NCI-H2081 treated with DMSO at 0.1 percent for 48 hours (cell line): Measurements from ENCODE around the gene SCFD2.
"Not testable (repeated sequence)": the region's sequence is repeated elsewhere in the genome, so short reads cannot be mapped to it uniquely, and the experiment has no call there.

Experiments
- DNase-seq: peaks from one replicate; lab custom pipeline; 2025; lab: John Stamatoyannopoulos, UW

Gene SCFD2

DNA sequence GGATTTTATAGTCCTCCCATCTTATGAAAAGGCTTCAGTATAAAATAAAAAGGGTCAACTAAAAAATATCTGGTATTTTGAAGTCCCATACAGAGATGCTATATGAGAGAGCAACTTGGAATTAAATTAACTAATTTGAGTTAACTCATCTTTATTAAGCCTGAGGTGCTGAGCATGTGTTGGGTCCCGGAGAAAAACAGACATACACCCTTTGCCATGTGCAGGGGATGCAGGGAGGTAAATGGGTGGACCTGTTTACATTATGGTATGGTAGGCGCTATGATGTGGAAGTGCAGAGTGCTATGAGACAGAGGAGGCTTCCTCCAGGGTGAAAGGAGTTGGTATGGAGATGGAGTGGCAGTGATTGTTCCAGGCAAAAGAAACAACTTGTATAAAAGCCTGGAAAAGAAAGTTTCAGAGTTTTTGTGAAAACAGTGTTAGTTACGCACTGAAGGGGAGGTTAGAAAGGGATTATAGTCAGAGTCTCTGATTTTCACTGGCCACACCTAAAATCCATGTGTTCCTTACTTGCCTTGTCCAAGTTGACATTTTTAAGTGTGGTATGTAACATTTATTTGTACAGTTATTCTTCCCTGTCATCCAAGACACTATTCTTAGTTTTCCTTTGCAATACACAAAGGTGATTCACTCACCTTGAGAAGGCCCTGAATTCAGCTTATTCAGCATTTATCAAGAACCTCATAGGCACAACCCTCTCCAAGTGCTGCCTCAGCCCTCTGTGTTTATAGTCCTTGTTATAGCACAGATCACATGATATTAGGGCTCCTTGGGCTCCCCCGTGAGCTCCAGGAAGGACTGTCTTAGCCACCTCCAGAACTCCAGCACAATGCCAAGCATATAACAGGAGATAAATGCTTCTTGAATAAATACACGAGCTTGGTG, 351.7 kb downstream of the SCFD2 start:
- no peak for DNase-seq

DNA sequence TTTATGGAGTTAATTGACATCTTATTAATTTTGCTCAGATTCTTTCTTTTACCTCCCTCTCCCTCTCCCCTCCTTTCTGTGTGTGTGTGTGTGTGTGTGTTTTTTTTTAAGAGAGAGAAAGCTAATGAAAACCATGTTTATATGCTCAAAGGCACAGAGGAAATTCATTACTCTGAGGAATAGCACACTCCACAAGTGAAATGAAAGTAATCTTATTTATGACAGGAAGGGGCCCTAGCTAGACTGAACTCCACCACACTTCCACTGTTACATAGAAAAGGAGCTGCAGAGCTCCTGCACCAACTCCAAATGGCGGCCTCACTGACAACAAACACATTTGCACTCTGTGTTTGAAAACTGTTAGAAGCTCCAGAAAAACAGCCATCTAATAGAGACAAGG, 353.1 kb downstream of the SCFD2 start:
- DNase-seq, result no peak

DNA sequence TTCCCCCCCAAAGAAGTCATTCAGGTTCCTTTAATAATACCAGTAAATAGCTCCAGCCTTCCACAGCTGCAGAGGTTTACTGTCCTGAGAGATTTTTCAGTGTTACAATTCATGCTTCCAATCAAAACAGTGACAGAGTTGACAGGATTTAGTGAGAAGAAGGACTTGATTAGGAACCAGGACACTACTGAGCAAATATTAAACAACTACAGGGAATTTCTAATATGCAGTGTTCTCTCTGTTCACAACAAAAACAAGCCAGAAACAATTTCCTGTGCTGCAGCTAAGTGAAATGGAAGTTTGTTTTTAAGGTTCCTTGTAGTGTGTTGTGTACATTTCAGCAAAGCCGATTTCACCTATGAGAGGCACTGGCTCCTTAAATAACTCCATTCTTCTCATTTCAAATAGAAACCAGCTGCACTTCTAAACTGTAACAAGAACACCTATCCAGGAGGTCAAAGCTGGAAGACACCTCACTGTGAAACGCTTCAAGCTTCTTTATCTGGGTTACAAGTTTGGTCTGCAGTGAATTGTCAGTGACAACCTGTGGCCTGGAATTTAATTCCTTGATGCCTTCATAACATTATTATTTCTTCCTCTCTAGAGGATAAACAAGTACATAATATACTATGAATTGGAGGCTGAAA, 354.5 kb downstream of the SCFD2 start:
- DNase-seq, result no peak

DNA sequence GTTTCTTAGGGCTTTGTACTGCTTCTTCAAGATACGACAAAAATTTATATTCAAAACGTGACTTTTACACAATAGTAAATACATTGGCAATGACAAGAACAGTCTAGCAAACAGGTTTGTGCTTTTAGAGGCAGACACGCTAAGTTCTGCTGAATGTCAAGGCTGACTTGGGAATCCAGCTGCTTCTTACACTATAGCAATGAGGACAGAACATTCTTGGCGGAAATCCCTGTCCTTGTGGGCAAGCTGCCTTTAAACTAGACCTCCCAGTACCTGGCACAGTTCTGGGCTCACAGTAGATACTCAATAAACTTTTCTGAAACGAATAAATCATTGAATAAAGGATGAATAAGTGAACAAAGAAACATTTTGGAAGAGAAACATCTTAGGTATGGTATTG, 355.5 kb downstream of the SCFD2 start:
- no peak for DNase-seq

DNA sequence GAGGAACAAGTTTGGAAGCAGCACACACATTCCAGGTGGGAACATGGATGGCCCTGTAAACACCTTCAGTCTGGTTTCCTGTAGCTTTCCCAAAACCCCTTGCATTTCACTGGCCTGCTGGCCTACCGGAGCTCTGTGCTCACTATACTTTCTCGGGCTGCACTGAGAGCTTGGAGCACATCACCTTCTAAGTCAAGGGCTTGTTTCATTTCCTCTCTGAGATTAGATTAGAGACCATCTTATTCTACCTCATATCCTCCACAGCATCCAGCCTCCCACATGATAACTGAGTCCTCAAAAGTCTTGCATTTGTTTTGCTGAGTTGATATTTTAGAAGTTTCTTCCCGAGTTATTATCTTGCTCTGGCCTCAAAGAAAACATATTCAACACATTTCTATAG, 356.0 kb downstream of the SCFD2 start:
- DNase-seq, result no peak

DNA sequence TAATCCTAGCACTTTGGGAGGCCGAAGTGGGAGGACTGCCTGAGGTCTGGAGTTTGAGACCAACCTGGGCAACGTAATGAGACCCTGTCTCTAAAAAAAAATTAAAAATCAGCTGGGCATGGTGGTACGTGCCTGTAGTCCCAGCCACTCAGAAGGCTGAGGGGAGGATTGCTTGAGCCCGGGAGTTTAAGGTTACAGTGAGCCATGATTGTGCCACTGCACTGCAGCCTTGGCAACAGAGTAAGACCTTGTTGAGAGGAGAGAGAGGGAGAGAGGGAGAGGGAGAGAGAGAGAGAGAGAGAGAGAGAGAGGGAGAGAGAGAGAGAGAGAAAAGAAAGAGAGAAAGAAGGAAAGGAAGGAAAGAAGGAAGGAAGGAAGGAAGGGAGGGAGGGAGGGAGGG, 358.8 kb downstream of the SCFD2 start:
- DNase-seq, result no peak

DNA sequence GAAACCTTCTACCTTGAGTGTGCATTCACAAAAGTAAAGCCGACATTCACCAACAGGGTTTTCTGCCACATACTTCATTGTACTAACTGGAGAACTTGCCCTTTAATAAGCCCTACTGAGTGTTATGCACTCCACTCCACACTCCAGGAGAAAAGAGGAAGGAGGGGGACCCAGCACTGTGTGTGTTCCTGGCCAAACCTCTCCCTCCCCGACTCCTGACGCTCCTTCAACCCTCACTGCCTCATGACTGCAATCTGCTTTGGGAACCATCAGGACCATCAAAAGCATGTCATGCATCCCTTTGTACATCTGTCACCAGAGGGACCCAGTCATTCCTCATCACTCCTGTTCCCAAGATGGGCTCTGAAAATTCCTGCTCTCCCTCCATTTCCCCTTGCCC, 360.1 kb downstream of the SCFD2 start:
- no peak for DNase-seq

DNA sequence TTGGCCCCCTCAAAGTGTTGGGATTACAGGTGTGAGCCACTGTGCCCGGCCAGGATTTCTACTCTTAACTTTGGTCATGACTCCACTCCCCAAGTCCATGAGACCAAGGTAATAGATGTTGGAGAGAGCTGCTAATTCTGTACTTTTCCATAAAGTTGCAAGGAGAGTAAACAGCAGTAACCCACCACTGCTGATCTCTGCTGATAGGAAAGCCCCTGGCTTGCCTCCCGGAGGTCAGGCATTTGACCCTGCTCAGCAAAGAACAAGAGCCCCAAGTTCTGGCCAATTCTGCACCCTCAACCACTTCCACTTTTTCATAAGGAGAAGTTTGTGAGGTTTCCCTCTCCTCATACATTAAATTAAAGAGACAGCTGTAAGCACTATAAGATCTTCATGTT, 360.7 kb downstream of the SCFD2 start:
- DNase-seq, result no peak

DNA sequence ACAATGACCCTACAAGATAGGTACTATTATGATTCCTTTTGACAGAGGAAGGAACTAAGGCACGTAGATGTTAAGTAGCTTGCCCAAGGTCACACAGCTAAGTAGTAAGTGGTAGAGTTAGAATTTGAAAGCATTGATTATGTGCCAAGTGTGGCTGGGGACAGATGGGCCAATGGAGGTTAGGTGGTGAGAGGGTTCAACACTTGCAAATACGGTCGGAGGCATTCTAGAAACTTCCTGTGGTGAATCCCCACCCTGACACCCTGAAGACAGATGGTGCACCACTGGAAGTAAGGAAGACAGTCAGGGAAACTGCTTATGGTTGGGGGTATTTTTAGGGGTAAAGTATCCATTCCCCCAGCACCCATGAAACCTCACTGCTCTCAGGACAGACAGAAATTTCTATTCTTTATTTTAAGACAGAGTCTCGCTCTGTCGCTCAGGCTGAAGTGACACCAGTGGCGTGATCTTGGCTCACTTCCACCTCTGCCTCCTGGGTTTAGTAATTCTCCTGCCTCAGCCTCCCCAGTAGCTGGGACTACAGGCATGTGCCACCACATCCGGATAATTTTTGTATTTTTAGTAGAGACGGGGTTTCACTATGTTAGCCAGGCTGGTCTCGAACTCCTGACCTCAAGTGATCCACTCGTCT, 361.2 kb downstream of the SCFD2 start:
- DNase-seq, result no peak

DNA sequence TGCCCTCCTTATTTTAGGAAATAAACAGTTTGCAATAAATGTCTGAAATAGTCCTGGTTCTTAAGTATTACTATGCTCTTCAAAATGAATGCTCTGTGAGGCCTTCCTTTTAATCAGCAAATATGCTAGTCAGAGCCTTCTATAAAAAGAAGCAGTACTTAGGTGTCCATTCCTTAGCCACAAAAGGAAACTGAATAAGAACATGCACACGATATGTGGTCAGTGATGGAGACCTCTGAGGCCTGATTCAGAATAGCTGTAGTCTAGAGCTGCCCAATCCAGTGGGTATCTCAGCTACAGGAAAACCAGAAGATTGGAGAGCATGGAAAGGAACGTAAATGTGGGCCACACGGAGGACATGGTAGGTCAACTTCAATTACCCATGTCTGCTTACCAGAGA, 361.9 kb downstream of the SCFD2 start:
- no peak for DNase-seq

DNA sequence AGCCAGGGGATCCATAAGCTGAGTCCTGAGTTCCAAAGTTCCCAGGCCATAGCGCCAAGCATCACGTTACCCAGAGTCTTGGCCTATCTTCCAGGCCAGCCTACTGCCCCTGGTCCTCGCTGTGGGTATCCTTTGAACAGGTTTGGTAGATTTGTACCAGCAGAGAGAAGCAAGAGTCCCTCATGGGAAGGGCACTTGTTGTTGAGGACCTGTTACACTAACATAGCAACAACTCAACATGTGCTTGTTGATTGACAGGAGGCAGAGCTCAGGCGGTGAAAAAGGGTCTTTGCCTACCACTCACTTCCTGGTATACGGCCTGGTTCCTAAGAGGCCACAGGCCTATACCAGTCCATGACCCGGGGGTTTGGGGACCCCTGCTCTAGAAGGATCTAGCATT, 365.3 kb downstream of the SCFD2 start:
- no peak for DNase-seq

DNA sequence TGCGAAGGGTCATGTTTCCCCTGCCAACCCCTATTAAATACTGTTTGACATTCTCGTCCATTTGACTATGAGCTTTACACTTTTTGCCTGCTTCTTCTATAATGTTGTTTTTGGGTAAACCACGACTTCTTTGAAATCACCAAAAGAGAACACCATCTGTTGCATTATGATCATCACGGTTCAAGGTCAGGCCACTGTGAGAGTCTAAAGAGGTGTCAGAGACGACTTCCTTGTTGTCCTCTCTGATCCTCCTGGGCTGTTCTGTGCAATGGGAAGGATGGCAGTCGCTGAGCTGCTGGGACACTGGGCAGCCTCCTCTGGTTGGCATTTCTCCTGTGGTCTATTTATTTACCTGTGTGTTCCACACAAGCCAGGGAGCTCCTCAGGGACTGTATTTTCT, 366.2 kb downstream of the SCFD2 start:
- no peak for DNase-seq

DNA sequence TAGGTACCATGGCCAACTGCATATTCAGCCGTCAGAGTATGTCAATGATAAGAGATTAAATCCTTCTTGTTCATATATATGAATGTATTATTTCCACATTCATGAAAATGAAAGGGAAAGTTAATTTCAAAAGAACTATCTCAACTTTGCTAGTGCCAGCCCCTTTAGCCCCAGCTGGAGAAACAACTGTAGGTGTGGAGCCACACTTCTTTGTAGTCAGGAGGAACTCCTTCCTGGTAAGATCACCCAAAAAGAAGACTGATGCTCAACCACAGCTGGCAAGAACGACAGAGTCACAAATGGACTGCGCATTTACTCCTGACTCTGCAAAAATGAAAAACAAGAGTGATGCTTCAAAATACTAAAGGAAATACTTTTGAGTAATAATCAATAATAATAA, 367.4 kb downstream of the SCFD2 start:
- no peak for DNase-seq

DNA sequence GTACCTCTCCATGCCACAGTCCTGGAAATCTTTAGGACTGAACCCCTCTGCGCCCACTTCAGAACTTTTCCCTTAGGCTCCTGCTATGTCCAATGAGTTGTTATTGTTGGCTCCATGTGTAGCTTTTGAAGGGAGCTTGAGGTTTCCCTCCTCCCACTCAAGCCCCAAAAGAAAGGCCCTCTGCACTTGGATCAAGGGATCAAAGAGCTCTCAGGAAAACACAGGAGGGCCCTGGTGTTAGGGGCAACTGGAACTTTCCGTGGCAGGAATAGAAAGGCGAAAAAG, 368.8 kb downstream of the SCFD2 start:
- DNase-seq, result no peak

DNA sequence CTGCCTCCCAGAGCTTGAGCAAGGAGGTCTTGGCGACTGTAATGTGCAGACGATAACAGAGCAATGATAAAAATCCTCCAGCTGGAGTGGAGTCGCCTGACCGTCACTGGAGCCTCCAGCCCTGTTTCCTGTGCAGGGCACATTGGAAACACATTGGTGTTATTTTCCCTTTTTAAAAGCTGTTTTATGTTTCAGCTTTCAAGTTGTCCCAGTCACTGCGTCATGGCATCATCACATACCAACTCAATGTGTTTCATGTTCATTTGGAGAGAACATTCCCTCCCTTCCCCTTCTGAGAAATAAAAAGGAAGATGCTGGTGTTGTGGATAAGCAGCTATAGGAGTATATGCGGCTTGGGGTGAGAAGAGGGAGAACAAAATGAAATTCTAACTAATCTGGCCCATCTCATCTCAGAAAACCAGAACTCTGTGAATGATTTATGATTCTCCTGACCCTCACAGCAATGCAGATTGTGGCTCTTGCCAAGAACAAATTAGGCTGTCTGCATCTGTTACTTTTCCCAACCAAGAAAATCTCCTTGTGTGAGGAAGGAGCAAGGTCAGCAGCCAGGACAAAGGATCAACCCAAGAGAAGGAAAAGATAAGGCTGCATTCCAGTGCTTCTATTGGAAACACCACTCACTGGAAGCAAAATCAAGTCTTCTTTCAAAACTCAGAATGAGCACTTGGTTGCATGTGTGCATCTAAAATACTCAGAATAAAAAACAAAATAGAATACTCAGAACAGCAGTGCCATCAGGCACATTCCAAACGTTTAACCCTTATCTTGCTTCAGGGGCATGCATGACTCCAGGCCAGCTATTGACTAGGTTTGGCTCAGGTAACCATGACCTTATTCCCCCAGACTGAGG, 369.4 kb downstream of the SCFD2 start:
- DNase-seq, result no peak

DNA sequence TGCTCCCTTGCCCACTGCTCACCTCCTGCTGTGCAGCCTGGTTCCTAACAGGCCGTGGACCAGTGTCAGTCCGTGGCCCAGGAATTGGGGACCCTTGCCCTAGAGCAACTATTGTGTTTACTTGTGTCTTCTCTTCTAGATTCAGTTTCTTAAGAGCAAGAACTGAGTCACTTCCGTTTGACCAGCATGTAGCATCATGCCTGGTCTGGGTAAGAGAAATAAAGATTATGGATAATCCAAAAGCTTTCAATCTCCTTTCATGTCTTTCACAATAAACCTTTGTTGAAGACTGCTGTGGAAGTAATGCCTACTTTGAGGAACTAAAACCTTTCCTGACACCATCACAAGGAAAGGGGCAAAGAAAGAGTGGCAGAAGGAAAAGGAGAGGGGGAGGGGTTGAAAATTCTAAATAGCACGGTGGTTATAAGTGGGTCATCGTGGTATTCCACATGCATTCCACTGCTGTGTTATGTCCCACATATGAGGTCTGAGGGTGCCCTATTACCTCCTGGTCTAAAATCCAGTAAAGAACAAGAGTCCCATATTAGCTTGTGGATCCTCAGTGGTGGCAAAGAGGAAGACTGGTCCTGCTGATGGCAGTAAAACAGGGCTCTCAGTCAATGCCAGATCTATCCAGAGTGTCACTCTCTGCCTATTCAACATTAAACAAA, 370.4 kb downstream of the SCFD2 start:
- DNase-seq, result no peak

DNA sequence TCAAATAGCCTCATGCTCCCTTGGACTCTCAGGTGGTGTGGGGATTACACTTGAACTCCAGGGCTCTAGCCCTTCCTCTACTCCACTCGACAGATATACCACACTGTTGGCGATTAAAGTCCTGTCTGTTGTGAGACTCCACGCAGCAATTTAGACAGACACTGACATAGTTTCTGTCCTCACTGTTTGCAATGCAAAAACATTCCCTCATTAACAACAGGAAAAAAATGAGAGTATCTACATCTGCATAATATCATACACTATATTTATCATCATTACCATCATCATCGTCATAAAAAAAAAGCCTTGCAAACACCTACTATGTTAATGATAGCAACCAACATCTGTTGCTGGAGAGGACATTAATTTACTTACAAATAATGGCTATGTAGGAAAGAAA, 371.3 kb downstream of the SCFD2 start:
- no peak for DNase-seq

DNA sequence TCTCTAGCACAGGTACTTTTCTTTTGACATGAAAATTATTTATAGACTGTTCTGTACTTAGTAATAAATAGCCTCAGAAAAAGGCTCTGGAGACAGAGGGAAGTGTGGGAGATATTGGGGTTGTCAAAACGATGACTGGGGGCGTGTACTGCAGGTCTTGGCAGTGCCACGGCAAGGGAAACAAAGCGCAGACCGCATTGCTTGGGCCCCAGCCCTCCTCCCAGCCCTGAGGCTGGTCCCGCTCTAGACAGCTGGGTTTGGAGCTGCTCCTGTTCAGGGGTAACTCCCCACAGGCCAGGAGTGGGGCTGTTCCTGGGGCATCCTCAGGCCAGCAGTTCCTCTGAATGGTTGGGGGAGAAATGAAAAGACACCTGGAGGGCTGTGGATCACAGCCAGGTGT, 372.1 kb downstream of the SCFD2 start:
- DNase-seq, result no peak

DNA sequence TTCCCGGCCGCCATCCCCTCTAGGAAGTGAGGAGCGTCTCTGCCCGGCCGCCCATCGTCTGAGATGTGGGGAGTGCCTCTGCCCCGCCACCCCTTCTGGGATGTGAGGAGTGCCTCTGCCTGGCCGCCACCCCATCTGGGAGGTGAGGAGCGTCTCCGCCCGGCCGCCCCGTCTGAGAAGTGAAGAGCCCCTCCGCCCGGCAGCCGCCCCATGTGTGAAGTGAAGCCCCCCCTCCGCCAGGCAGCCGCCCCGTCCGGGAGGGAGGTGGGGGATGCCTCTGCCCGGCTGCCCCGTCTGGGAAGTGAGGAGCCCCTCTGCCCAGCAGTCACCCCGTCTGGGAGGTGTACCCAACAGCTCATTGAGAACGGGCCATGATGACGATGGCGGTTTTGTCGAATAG, 373.3 kb downstream of the SCFD2 start:
- not testable (repeated sequence) for DNase-seq

DNA sequence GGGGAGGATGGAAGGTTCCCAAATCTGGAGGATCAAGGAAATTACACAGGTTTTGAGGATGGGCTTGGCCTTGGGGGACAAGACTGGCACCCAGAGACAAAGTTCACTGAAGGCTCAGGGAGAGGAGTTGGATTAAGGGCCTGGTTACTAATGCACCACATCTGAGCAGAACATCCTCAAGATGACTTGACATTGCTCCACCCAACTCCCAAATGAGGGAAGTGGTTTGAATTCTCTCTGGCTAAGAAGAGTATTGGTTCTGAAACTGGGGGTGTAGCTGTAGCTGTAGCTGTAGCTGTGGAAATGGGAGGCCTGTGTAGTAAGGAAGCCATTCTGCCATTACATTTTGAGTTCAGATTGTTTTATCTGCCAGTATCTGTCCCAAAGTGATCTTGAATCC, 374.4 kb downstream of the SCFD2 start:
- DNase-seq, result no peak

DNA sequence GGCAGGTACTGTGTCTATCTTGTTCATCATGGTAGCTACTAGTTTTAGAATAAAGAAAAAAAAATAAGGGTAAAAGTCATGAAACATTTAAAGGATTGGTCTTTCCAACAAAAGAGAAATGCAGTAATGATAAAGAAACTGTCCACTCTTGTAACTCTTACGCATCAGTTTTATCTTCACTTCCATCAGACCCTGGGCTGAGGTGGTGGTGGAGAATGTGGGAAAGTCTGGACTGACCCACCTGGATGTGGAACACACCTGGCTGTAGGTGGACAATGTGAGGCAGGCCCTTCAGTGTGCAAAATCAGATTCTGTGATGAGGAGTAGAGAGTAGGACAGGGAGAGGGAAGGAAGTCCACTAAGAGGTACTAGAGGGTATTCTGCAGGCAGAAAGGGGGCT, 375.2 kb downstream of the SCFD2 start:
- DNase-seq, result no peak

DNA sequence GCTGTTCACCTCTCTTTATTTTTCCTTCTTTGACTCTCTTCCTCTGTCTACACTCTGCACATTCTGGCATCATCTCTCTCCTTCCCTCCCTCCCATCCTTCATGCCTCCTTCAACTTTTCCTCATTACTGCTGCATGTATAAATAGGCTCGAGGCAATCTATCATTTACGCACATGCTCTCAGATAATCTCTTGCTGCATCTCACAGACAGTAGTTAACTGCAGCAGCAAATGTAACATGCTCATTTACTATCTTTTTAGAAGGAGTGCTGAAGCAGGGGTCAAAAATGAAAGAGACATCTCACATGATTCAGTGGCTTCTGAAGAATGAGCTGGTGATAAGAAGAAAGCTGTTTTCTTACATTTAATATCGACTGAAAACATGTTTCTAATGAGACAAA, 376.0 kb downstream of the SCFD2 start:
- no peak for DNase-seq
